Chondrocyte (in vitro differentiated cells): ENCODE results near the gene COL5A1. TPM values are rescaled to one million over a fixed set of nuclear protein-coding genes. Genes with fewer than 3 reads are reported as not detected.

Experiments used
- DNase-seq: peaks from one replicate; pipeline ENCODE4 v3.0.0; 2021; ENCODE audit warnings: mixed read lengths, low spot score
- H3K27ac Mint-ChIP-seq: one replicate; pipeline ENCODE4 v1.8.0; 2021; ENCODE audit warnings: mild to moderate bottlenecking, moderate library complexity, mixed read lengths; ENCODE audit not compliant: unreplicated experiment
- H3K27me3 Mint-ChIP-seq: 2 replicates; pipeline ENCODE4 v1.8.0; 2021; ENCODE audit warnings: low read depth, mixed read lengths
- H3K36me3 Mint-ChIP-seq: 2 replicates; pipeline ENCODE4 v1.8.0; 2021; ENCODE audit warnings: low read depth, mixed read lengths
- H3K4me1 Mint-ChIP-seq: 2 replicates; pipeline ENCODE4 v1.8.0; 2021; ENCODE audit warnings: low read depth, mild to moderate bottlenecking, mixed read lengths
- H3K4me3 Mint-ChIP-seq: one replicate; pipeline ENCODE4 v1.8.0; 2021; ENCODE audit warnings: mild to moderate bottlenecking, moderate library complexity, mixed read lengths; ENCODE audit not compliant: unreplicated experiment
- H3K9me3 Mint-ChIP-seq: 2 replicates; pipeline ENCODE4 v1.8.0; 2021; ENCODE audit warnings: low read depth, mixed read lengths
- total RNA-seq: library from RNA; stranded (reverse); gene quantifications from 3 replicates; pipeline ENCODE4 v1.2.1, GENCODE V29; 2021
- TF ChIP-seq, protein P1 (sequence below): fragments of 200-600 bp; sonication (generic); IDR thresholded peaks from 2 replicates; pipeline ENCODE4 v1.5.0; 2021; ENCODE audit warnings: antibody characterized with exemption, mild to moderate bottlenecking, moderate library complexity

COL5A1 gene
- total RNA-seq, 1 donor from 2014 or later = 2,235 TPM

DNA sequence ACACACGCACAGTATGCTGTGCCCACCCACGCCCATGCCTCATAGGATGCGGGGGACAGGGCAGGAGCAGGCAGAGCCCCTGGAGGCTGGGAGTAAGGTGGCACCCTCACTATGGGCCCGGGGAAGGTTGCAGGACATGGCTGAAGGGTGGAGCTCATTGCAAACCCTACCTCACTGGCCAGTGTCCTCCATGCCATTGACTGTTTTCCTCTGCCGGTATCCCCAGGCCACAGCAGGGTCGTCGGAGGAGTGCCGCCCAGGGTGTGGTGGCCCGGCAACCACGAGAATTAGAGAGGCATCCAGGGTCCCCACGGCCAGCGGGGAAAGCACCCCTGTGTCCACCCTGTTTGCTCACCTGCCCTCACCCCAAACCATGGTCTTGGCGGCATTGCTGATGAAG is 179.3 kb downstream of the COL5A1 start:
- DNase-seq = no peak
- H3K9me3 Mint-ChIP-seq = no peaks in the 10 kb centered on the region
- no peak overlapping the region for H3K4me3 Mint-ChIP-seq
- peaks cover 48% of the 10 kb centered on the region for H3K36me3 Mint-ChIP-seq
- TF ChIP-seq, protein P1, sequence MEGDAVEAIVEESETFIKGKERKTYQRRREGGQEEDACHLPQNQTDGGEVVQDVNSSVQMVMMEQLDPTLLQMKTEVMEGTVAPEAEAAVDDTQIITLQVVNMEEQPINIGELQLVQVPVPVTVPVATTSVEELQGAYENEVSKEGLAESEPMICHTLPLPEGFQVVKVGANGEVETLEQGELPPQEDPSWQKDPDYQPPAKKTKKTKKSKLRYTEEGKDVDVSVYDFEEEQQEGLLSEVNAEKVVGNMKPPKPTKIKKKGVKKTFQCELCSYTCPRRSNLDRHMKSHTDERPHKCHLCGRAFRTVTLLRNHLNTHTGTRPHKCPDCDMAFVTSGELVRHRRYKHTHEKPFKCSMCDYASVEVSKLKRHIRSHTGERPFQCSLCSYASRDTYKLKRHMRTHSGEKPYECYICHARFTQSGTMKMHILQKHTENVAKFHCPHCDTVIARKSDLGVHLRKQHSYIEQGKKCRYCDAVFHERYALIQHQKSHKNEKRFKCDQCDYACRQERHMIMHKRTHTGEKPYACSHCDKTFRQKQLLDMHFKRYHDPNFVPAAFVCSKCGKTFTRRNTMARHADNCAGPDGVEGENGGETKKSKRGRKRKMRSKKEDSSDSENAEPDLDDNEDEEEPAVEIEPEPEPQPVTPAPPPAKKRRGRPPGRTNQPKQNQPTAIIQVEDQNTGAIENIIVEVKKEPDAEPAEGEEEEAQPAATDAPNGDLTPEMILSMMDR = no peak
- H3K4me1 Mint-ChIP-seq = peaks cover 27% of the 10 kb centered on the region
- no peaks in the 10 kb centered on the region for H3K27me3 Mint-ChIP-seq
- H3K27ac Mint-ChIP-seq = peak overlapping the region; percentile 32

GRCh38 chr9:134822541-134822940 is 180.9 kb downstream of the COL5A1 start:
- peak overlapping the region; percentile 77 for H3K27ac Mint-ChIP-seq
- peaks cover 46% of the 10 kb centered on the region for H3K36me3 Mint-ChIP-seq
- H3K27me3 Mint-ChIP-seq = no peaks in the 10 kb centered on the region
- no peaks in the 10 kb centered on the region for H3K9me3 Mint-ChIP-seq
- H3K4me3 Mint-ChIP-seq = no peak overlapping the region
- H3K4me1 Mint-ChIP-seq = peaks cover 22% of the 10 kb centered on the region
- no peak for DNase-seq
- TF ChIP-seq, protein P1 = no peak

DNA sequence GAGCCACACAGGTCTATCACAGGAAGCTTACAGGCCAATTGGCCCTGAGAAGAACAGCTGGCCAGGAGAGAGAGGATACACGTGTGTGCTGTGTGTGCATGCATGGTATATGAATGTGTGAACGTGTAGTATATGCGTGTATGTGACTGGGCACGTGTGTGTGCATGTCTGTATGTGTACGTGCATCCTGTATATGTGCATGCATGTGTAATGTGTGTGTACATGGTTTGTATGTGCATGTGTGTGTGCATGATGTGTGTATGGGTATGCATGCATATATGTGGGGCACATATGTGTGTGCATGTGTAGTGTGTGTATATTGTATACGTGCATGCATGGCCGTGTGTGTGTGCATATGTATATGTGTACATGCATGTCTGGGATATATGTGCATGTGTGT is 182.0 kb downstream of the COL5A1 start:
- Mint-ChIP-seq H3K4me3 (no peak overlapping the region), H3K27me3 (no peaks in the 10 kb centered on the region), H3K27ac (no peak overlapping the region), H3K4me1 (peaks cover 21% of the 10 kb centered on the region), H3K9me3 (no peaks in the 10 kb centered on the region), H3K36me3 (peaks cover 42% of the 10 kb centered on the region)
- TF ChIP-seq, protein P1 = no peak
- DNase-seq = no peak

GRCh38 chr9:134824583-134824982 is 183.0 kb downstream of the COL5A1 start:
- H3K27ac Mint-ChIP-seq = peak overlapping the region; percentile 4

DNA sequence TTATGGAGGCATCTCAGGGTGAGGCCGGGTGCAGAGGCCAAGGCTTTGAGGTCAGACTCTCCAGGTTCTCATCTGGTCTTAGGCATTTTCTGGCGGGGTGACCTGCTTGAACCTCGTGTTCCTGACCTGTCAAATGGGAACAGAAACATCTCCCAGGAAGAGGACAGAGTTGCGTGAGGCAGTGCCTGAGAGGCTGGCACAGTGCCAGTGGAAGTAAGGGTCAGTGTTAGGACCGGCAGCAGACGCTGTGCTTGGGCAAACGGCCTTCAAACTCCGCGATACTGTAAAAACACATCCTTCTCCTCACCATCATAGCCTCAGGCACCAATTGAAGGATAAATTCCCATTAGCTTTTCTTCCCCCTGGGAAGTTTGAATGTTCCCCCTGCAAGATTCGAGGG is 183.4 kb downstream of the COL5A1 start:
- TF ChIP-seq, protein P1 = no peak
- no peaks in the 10 kb centered on the region for H3K9me3 Mint-ChIP-seq
- DNase-seq = no peak
- H3K27me3 Mint-ChIP-seq = no peaks in the 10 kb centered on the region
- peaks cover 36% of the 10 kb centered on the region for H3K36me3 Mint-ChIP-seq
- H3K4me1 Mint-ChIP-seq = peaks cover 14% of the 10 kb centered on the region
- H3K4me3 Mint-ChIP-seq = no peak overlapping the region
- peak overlapping the region; percentile 4 for H3K27ac Mint-ChIP-seq

More at GRCh38 chr9:134824583-134824982, 183.0 kb downstream of the COL5A1 start:
- Mint-ChIP-seq H3K4me3 (no peak overlapping the region), H3K27me3 (no peaks in the 10 kb centered on the region), H3K9me3 (no peaks in the 10 kb centered on the region), H3K36me3 (peaks cover 39% of the 10 kb centered on the region), H3K4me1 (peaks cover 18% of the 10 kb centered on the region)
- TF ChIP-seq, protein P1 = no peak
- peak; percentile 88 for DNase-seq
